GM06990 (cell line): Measurements from ENCODE around the gene CLDN24.

Source experiments
- DNase-seq: peaks from one replicate; pipeline ENCODE4 v3.0.0-alpha.2; 2011; ENCODE audit not compliant: insufficient read length; ENCODE audit errors: extremely low read depth
- H3K27me3 ChIP-seq: replicated peaks from 2 replicates; pipeline ENCODE4 v1.6.0; 2011; ENCODE audit warnings: low read length; ENCODE audit not compliant: control insufficient read depth, insufficient read depth
- H3K36me3 ChIP-seq: 2 replicates; pipeline ENCODE4 v1.5.1; 2011; ENCODE audit warnings: low read length; ENCODE audit not compliant: control insufficient read depth, insufficient read depth
- H3K4me3 ChIP-seq: replicated peaks from 2 replicates; pipeline ENCODE4 v1.5.1; 2011; ENCODE audit warnings: low read depth, mild to moderate bottlenecking, control low read depth, low read length
- CTCF ChIP-seq: IDR thresholded peaks from 2 replicates; pipeline ENCODE4 v1.5.1; 2011; ENCODE audit warnings: low read length, control low read depth, mild to moderate bottlenecking, inconsistent platforms; ENCODE audit not compliant: insufficient read depth, poor library complexity, severe bottlenecking

CLDN24 gene

GRCh38 chr4:183272384-183272783 is 49.8 kb downstream of the CLDN24 start:
- no peaks in the 10 kb centered on the region for H3K27me3 ChIP-seq
- no peaks in the 10 kb centered on the region for H3K36me3 ChIP-seq
- no peak overlapping the region for H3K4me3 ChIP-seq
- no peak for TF ChIP-seq CTCF
- DNase-seq: no peak
